Occipital lobe (tissue), 2 donors: ENCODE results near the gene MAN2B1. TPM values are rescaled to one million over a fixed set of nuclear protein-coding genes. Genes with fewer than 3 reads are reported as not detected.
"Not testable (repeated sequence)": the region's sequence is repeated elsewhere in the genome, so short reads cannot be mapped to it uniquely, and the experiment has no call there.

Experiments
- DNase-seq: peaks from one replicate; lab custom pipeline; 2025; lab: John Stamatoyannopoulos, UW
- total RNA-seq: library from RNA; depleted of rRNA; stranded (reverse); fragments of >200 nt; gene quantifications from one replicate; pipeline ENCODE4 v1.2.3, GENCODE V29; 2014

Gene MAN2B1
- total RNA-seq, 1 donor from 2014 or later, result 17.2 TPM

- DNase-seq, result no peak
Observed at GRCh38 chr19:12660980-12661379, 5.6 kb downstream of the MAN2B1 start.

- no peak for DNase-seq
Observed at GRCh38 chr19:12657966-12658365, 8.6 kb downstream of the MAN2B1 start.

GRCh38 chr19:12656899-12657571, 9.5 kb downstream of the MAN2B1 start:
- DNase-seq, result no peak

GRCh38 chr19:12655546-12655945, 11.0 kb downstream of the MAN2B1 start:
- no peak for DNase-seq

- no peak for DNase-seq
Observed at GRCh38 chr19:12652219-12652618, 14.3 kb downstream of the MAN2B1 start.

GRCh38 chr19:12649941-12650340, 16.6 kb downstream of the MAN2B1 start:
- DNase-seq, result no peak

GRCh38 chr19:12648088-12648487, 18.5 kb downstream of the MAN2B1 start:
- DNase-seq, result no peak

GRCh38 chr19:12647490-12648071, 19.0 kb downstream of the MAN2B1 start:
- no peak for DNase-seq

GRCh38 chr19:12647047-12647446, 19.5 kb downstream of the MAN2B1 start:
- DNase-seq, result no peak

- no peak for DNase-seq
Observed at GRCh38 chr19:12646551-12646950, 20.0 kb downstream of the MAN2B1 start.

- DNase-seq, result not testable (repeated sequence)
Observed at GRCh38 chr19:12643716-12644115, 22.8 kb downstream of the MAN2B1 start.

- no peak for DNase-seq
Observed at GRCh38 chr19:12642506-12642905, 24.0 kb downstream of the MAN2B1 start.

- no peak for DNase-seq
Observed at GRCh38 chr19:12641456-12641855, 25.1 kb downstream of the MAN2B1 start.

- DNase-seq, result peak; percentile 44
Observed at GRCh38 chr19:12639901-12640613, 26.5 kb downstream of the MAN2B1 start.

GRCh38 chr19:12638611-12639182, 27.8 kb downstream of the MAN2B1 start:
- no peak for DNase-seq

GRCh38 chr19:12636631-12637030, 29.9 kb downstream of the MAN2B1 start:
- DNase-seq, result no peak

GRCh38 chr19:12629215-12629614, 37.3 kb downstream of the MAN2B1 start:
- DNase-seq, result no peak

GRCh38 chr19:12628040-12629022, 38.2 kb downstream of the MAN2B1 start:
- no peak for DNase-seq

- no peak for DNase-seq
Observed at GRCh38 chr19:12626958-12627357, 39.6 kb downstream of the MAN2B1 start.

- DNase-seq, result no peak
Observed at GRCh38 chr19:12623361-12624031, 43.0 kb downstream of the MAN2B1 start.
